ENCODE results near the gene NTN1.

DNA sequence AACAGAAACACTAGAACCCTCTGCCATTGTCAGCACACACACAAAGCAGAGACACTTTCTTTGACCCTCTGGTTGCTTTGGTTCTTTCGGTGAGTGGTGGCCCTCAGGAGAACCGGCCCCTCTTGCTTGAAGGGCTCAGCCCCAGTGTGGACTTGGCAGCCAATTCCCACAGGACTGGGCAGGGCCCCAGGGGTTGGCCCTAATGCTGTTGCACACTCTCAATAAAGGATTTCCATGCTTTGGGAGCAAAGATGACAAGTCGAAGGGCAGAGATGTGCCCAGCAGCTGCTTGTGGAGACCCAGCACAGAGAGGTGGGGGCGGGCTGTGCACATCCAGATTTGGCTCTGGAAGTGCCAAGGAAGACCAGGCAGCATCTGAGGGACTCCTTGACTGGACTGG, 149.0 kb downstream of the NTN1 start:
- no peak for TF ChIP-seq POLR2A (IDR thresholded peaks at IDR 0.05)
- TF ChIP-seq, protein P1, sequence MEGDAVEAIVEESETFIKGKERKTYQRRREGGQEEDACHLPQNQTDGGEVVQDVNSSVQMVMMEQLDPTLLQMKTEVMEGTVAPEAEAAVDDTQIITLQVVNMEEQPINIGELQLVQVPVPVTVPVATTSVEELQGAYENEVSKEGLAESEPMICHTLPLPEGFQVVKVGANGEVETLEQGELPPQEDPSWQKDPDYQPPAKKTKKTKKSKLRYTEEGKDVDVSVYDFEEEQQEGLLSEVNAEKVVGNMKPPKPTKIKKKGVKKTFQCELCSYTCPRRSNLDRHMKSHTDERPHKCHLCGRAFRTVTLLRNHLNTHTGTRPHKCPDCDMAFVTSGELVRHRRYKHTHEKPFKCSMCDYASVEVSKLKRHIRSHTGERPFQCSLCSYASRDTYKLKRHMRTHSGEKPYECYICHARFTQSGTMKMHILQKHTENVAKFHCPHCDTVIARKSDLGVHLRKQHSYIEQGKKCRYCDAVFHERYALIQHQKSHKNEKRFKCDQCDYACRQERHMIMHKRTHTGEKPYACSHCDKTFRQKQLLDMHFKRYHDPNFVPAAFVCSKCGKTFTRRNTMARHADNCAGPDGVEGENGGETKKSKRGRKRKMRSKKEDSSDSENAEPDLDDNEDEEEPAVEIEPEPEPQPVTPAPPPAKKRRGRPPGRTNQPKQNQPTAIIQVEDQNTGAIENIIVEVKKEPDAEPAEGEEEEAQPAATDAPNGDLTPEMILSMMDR (IDR thresholded peaks at IDR 0.05) = no peak
